ENCODE measurements around the gene MRPL21.

Gene MRPL21

DNA sequence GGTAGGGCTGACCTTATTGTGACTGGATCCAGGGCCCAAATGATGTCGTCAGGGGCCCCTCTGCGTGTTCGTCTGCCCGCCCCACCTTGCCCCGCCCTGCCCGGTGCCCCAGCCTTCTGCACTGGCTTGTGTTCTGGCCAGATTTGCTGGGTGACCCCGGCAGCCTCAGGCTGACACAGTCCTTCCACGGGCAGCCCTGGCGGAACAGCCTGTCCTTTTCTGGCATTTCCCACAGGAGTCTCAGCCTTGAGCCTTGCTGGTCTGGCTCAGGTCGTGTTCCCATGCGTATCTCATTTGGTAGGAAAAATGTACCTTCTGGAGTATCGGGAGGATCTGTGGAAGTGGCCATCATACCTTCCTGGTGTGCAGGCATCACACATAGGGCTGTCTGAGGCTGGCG is 31.0 kb upstream of the MRPL21 start:
- TF ChIP-seq, protein P1, sequence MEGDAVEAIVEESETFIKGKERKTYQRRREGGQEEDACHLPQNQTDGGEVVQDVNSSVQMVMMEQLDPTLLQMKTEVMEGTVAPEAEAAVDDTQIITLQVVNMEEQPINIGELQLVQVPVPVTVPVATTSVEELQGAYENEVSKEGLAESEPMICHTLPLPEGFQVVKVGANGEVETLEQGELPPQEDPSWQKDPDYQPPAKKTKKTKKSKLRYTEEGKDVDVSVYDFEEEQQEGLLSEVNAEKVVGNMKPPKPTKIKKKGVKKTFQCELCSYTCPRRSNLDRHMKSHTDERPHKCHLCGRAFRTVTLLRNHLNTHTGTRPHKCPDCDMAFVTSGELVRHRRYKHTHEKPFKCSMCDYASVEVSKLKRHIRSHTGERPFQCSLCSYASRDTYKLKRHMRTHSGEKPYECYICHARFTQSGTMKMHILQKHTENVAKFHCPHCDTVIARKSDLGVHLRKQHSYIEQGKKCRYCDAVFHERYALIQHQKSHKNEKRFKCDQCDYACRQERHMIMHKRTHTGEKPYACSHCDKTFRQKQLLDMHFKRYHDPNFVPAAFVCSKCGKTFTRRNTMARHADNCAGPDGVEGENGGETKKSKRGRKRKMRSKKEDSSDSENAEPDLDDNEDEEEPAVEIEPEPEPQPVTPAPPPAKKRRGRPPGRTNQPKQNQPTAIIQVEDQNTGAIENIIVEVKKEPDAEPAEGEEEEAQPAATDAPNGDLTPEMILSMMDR (conservative IDR thresholded peaks at IDR 0.05; ENCODE audit: low read depth, low read length) = no peak
- no peak overlapping the region for H3K4me3 ChIP-seq (ENCODE audit: low read depth, low read length)
- DNase-seq (ENCODE audit: low read depth) = no peak

DNA sequence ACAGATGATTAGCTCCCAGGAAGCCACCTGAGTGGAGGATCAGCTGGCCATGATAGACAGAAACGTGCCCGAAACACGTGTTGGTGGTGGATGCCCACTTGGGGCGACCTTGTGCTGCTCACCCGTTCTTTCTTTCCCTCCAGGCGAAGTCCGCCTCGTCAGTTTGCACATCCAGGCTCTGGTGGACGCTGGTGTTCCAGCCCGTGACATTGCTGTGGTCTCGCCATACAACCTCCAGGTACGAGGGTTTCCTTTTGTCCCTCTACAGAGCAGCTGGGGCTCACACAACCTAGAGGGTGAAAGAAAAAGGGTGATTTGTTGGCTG is 30.7 kb upstream of the MRPL21 start:
- no peak for DNase-seq (ENCODE audit: low read depth)
- TF ChIP-seq, protein P1 (conservative IDR thresholded peaks at IDR 0.05; ENCODE audit: low read depth, low read length) = no peak
- no peak overlapping the region for H3K4me3 ChIP-seq (ENCODE audit: low read depth, low read length)

DNA sequence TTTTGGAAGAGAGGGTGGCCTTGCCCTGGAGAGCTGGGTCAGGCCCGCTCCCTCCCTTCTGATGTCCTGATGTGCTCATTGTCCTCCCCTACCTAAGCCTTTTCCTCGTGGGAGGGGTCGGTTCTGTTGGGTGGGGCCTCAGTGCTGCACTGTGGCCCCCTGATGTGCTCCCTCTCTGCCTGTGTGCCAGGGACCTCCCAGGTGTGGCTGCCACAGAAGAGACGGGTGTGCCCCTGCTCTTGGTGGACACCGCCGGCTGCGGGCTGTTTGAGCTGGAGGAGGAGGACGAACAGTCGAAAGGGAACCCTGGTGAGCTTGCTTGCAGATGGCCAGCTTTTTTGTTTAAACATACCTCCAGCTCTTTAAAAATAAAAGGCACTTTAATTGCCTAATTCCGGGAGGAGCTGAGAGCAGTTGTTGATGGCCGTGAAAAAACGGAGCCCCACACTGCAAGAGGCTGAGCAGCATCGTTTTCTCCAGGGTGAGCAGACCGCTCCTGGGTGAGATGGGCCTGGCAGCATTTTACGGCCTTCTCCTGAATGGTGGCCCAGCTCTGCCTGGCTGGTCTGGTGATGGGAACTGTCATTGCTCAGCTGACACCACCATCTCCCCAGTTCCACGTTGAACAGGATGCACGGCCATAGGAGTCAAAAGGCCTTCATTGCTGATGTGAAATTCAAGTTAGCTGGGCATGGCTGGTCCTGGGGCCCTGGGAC is 30.1 kb upstream of the MRPL21 start:
- H3K4me3 ChIP-seq (ENCODE audit: low read depth, low read length) = no peak overlapping the region
- TF ChIP-seq, protein P1 (conservative IDR thresholded peaks at IDR 0.05; ENCODE audit: low read depth, low read length) = no peak
- DNase-seq (ENCODE audit: low read depth) = no peak

DNA sequence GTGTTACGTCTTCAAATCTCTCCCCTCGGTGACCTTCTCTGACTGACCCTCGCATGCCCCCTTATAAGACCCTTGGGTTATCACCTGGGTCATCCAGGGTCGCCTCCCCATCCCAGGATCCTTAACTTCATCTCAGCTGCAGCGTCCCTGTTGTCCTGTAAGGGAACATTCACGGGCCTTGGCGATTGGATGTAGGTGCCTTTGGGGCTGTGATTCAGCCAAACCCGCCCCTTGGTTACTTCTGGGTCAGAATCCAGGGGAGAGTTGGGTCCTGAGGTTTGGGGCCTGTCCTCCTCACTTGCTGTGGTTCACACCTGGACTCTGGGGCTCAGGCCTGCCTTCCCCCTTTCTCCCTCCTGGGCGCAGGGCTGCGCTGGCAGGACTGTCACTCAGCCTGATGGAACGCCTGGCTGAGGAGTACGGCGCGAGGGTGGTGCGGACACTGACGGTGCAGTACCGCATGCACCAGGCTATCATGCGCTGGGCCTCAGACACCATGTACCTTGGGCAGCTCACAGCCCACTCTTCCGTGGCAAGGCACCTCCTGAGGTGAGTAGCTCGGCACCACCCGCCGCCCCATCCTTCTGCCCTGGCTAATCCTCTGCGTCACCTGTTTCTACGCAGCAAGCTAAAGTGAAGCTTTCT is 29.4 kb upstream of the MRPL21 start:
- no peak overlapping the region for H3K4me3 ChIP-seq (ENCODE audit: low read depth, low read length)
- DNase-seq (ENCODE audit: low read depth) = no peak
- TF ChIP-seq, protein P1 (conservative IDR thresholded peaks at IDR 0.05; ENCODE audit: low read depth, low read length) = no peak

DNA sequence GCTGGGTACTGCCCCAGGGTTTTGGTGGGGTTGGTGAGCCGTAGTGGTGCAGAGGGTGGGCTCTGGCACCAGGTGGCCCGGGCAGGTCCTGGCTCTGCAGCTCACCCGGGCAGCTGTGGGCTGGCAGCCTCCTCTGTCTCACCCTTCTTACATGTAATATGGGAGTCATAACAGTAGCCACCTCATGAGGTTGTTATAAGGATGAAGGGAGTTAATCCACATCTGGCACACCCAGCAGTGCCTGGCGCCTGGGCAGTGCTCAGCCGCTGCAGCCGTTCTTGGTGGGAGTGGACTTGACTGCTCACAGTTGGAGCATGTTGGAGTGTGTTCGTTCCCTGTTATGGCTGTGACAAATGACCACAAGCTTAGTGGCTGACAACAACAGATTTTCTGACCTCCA is 28.7 kb upstream of the MRPL21 start:
- TF ChIP-seq, protein P1 (conservative IDR thresholded peaks at IDR 0.05; ENCODE audit: low read depth, low read length) = no peak
- H3K4me3 ChIP-seq (ENCODE audit: low read depth, low read length) = no peak overlapping the region
- no peak for DNase-seq (ENCODE audit: low read depth)

DNA sequence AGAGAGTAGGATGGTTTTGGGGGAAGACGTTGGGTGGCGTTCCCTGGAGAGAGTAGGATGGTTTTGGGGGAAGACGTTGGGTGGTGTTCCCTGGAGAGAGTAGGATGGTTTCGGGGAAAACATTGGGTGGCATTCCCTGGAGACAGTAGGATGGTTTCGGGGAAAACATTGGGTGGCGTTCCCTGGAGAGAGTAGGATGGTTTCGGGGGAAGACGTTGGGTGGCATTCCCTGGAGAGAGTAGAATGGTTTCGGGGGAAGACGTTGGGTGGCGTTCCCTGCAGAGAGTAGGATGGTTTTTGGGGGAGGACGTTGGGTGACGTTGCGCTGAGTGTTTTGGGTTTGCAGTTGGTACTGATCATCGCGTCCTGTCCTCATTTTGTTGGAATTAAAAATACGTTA is 28.3 kb upstream of the MRPL21 start:
- TF ChIP-seq, protein P1 (conservative IDR thresholded peaks at IDR 0.05; ENCODE audit: low read depth, low read length) = no peak
- H3K4me3 ChIP-seq (ENCODE audit: low read depth, low read length) = no peak overlapping the region
- DNase-seq (ENCODE audit: low read depth) = no peak
